Dermis blood vessel endothelial cell (primary cell): Measurements from ENCODE around the gene XKR7. TPM values are rescaled to one million over a fixed set of nuclear protein-coding genes. Genes with fewer than 3 reads are reported as not detected.
"Not testable (repeated sequence)": the region's sequence is repeated elsewhere in the genome, so short reads cannot be mapped to it uniquely, and the experiment has no call there.

ENCODE experiments used
- DNase-seq: peaks from one replicate; pipeline ENCODE4 v3.0.0; 2010
- total RNA-seq: library from RNA; depleted of rRNA; stranded (reverse); fragments of >200 nt; gene quantifications from 2 replicates; pipeline ENCODE4 v1.2.3, GENCODE V29; 2014

The XKR7 gene
- total RNA-seq, 1 donor from 2014 or later, result not detected

DNA sequence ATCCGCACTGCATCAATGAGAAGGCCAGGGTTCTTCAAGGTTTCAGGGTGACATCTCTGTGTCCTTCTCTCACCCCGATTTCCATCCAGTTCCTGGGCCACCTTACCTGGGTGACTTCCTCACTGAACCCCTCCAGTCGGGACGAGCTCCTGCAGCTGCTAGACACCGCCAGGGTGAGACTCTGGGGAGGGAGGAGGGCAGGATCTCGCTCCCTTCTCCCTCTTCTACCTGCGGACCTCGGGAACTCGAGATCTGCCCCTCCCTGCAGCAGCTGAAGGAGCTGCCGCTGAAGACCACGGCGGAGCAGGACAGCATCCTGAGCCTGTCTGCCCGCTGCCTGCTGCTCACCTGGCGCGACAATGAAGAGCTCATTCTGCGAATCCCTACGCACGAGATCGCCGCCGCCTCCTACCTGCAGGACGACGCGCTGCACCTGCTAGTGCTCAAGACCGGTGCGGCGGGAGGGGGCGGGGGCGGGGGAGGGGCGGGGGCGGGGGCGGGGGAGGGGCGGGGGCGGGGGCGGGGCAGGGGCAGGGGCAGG lies 49.8 kb downstream of the XKR7 start:
- DNase-seq, result peak; percentile 19

DNA sequence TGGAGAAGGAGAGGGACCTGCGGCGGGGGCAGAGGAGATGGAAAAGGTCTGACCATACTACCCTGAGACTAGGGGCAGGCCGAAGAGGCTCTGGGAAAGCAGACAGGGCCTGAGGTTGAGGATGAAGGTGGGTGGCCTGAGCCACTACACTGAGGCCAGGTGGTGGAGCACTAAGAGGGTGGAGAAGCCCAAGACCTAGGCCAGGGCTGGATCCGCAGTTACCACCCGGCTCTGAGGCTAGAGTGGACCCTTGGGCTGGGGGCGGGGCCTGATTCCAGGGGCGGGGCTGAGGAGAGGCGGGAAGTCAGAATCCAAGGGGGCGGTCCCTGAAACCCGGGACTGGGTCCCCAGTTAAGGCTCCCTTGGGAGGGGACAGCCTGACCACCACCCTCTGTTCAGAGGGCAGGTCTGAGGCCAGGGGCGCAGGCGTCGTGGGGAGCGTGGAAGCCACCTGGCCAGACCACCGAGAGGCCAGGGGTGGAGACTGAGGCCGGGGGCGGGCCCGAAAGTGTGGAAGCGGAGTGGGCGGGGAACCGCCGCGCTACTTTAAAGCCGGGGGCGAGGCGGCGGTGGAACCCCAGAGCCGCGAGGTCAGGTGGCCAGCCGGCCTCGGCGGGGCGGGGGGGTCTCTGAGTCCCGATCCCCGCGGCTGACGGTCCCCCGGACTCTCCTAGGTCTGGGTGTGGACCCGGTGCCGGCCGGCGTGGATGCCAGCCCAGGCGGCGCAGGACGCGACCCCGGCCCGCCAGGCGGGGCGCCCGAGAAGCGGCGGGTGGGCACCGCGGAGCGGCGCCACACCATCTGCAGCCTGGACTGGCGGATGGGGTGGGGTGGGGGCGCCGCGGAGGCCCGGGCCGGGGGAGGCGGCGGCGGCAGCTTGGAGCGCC lies 50.6 kb downstream of the XKR7 start:
- DNase-seq, result peak; percentile 53

DNA sequence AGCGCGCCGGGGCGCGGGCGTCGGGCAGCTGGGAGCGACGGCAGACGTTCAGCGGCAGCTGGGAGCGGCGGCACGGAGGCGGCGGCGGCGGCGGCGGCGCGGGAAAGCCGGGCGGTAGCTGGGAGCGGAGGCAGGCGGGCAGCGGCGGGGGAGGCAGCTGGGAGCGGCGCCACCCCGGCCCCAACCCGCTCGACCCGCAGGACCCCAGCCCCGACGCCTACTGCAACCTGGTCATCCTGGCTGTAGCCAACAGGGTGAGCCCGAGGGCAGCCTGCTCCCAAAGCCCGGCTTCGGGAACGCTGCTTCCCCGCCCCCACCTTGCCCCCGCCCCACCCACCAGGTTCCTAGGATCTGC lies 51.2 kb downstream of the XKR7 start:
- DNase-seq, result peak; percentile 44

DNA sequence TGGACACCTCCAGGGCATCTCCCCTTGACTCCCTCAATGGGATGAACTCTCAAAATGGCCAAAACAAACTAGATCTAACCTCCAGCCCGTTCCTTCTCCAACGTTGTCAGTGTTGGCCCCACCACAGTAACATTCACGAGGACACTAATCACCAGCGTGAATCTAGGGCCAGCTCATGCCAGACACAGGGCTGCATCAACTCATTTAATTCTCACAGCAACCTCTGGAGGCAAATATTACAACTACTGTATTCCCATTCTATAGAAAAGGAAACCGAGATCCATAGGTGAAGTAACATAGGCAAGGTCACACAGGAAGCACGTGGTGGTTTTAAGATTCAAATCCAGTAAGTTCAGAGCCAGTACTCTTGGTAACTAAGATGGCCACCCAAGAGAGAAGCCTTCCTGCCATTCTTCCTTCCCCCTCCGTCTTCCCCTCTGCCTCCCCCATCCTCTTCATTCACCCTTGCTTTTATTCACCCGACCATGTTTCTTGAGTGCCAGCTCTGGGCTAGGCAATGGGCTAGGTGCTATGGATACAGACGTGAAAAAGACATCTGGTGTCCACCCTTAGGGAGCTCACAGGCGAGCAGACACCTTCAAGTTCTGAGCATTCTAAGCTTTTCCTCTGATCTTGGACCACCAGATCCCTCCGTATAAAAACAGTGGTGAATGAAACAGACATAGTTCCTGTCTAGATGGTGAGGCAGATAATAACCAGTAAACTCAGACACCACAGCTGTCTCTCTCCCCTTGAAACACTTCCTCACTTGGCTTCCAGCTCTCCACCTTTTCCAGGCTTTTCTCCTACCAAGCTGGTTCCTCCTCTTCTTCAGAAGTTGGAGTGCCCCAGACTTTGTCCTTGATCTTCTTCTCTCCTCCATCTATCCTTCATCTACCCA lies 51.9 kb downstream of the XKR7 start:
- no peak for DNase-seq

DNA sequence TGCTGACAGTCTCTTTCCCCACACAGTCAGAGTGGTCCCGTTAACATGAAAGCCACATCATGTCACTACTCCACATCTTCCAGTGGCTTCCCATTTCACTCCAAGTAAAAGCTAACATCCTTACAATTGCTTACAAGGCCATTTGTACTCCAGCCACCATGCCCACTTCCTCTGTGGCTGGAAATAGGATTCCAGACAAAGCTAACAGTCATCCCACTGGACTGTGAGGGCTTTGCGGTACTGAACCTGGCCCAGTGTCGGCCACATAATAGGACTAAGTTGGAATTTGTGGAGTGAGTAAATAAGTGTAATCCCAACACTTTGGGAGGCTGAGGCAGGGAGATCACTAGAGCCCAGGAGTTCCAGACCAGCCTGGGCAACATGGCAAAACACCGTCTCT lies 53.1 kb downstream of the XKR7 start:
- no peak for DNase-seq

DNA sequence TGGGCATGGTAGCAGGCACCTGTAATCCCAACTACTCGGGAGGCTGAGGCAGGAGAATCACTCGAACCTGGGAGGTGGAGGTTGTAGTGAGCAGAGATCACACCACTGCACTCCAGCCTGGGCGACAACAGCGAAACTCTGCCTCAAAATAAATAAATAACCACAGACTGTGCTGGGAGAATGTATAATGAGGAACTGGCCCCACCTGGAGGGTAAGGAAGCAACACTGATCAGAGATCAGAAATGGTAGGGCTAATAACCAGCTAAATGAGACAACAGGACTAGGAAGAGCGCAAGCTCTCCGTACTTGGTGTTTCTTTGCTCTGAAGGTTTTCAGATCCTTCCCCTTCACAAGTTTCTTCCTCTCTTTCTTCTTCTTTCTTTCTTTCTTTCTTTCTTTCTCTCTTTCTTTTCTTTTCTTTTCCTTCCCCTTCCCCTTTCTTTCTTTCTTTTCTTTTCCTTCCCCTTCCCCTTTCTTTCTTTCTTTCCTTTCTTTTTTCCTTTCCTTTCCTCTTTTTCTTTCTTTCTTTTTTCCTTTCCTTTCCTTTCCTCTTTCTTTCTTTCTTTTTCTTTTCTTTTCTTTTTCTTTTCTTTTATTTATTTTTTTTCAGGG lies 56.8 kb downstream of the XKR7 start:
- DNase-seq, result no peak

DNA sequence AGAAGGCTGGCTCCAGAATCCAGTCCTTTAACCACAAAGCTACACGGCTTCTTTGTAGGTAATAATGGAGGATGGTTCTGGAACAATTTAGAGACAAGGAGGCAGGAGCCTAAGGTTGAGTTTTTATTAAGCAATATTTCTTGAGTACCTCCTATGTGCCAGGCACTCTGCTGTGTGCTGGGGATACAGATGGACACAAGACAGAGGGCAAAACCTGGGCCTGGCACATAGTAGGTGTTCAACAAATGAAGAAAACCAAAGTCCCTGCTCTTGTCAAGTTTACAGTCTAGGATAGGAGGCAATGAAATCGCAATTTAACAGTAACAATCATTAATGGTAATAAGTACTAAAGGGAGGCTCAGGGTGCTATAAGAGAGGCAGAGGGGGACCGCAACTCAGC lies 59.7 kb downstream of the XKR7 start:
- DNase-seq, result no peak

DNA sequence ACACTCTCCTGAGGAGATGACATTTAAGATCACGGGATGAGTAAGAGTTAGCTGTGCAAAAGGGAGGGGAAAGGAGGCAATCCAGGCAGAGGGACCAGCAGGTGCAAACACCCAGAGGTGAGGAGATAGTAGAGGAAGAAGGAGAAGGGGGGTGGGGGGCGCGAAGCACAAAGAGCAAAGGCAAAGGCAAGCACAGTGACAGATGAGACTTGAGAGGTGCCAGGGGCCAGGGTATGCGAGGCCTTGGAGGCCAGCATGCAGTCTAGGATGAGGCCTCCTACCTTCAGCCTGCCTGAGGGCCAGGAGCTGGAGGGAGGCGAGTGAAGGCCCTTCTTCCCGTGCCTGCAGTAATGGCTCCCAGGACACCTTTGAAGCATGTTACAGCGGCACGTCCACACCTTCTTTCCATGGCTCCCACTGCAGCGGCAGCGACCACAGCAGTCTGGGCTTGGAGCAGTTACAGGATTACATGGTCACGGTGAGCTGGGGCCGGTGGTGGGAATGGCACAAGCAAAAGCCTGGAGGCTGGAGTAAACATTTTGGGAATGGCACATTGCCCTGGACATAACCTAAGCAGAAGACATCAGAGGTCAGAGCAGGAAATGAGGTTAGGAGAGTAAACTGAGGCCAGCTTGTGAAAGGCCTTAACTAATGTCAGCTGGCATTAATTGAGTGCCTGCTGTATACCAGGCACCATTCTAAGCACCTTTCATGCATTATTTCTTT lies 60.9 kb downstream of the XKR7 start:
- DNase-seq, result peak; percentile 24

DNA sequence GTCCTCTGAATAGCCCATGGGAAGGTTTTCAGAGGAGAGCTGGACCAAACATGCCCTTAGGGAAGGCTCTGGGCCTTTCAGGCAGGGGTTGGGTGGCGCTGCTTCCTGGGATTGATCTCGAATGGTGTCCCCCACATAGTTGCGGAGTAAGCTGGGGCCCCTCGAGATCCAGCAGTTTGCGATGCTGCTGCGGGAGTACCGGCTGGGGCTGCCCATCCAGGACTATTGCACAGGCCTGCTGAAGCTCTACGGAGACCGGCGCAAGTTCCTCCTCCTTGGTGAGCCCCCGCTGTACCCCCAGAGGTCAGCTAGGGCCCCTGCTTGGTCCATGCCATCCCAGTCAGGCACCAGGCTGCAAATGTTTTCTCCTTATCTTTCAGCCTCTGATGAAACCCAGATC lies 61.6 kb downstream of the XKR7 start:
- DNase-seq, result no peak

DNA sequence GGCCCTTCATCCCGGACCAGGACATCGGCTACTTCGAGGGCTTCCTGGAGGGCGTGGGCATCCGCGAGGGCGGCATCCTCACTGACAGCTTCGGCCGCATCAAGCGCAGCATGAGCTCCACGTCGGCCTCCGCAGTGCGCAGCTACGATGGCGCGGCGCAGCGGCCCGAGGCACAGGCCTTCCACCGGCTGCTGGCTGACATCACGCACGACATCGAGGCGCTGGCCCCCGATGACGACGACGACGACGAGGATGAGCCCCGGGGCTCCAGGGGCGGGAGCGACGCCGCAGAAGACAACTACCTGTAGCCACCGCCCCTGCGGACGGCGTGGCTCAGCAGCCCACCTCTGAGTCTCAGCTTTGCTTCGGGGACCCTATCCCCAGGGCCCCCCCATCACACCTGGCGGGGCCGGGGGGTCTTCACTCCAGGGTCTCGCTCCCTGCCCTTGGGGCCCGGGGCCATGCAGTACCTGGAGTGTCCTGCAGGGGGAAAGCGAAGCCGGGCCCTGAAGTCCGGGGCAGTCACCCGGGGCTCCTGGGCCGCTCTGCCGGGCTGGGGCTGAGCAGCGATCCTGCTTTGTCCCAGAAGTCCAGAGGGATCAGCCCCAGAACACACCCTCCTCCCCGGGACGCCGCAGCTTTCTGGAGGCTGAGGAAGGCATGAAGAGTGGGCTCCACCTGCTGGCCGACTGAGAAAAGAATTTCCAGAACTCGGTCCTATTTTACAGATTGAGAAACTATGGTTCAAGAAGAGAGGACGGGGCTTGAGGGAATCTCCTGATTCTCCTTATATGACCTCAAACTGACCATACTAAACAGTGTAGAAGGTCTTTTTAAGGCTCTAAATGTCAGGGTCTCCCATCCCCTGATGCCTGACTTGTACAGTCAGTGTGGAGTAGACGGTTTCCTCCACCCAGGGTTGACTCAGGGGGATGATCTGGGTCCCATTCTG lies 63.3 kb downstream of the XKR7 start:
- DNase-seq, result peak; percentile 88

DNA sequence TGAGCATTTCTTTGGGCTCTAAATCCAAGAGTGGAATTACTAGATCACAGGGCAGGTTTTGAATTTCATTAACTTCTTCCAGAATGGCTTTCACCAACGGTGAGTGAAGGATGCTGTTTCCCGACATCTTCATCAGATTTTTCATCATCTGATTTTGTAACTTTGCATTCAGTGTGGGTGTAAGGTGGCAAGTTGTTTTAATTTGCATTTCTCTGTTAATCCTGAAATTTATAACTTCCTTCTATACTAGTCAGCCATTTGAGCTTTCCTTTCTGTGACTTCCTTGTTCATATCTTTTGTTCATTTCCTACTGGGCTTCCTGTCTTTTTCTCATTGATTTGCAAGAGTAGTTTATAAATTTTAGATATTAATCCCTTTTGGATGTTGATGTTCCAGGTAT lies 65.4 kb downstream of the XKR7 start:
- no peak for DNase-seq

DNA sequence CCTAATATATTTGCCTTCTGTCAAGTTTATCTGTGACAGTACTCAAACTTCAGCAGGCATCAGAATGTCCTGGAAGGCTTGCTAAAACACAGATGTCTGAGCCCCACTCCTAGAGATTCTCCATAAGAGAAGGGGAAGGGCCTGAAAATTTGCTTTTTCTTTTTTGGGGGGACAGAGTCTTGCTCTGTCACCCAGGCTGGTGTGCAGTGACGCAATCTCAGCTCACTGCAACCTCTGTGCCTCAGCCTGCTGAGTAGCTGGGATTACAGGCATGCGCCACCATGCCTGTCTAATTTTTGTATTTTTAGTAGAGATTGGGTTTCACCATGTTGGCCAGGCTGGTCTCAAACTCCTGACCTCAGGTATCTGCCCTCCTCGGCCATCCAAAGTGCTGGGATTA lies 65.8 kb downstream of the XKR7 start:
- not testable (repeated sequence) for DNase-seq

DNA sequence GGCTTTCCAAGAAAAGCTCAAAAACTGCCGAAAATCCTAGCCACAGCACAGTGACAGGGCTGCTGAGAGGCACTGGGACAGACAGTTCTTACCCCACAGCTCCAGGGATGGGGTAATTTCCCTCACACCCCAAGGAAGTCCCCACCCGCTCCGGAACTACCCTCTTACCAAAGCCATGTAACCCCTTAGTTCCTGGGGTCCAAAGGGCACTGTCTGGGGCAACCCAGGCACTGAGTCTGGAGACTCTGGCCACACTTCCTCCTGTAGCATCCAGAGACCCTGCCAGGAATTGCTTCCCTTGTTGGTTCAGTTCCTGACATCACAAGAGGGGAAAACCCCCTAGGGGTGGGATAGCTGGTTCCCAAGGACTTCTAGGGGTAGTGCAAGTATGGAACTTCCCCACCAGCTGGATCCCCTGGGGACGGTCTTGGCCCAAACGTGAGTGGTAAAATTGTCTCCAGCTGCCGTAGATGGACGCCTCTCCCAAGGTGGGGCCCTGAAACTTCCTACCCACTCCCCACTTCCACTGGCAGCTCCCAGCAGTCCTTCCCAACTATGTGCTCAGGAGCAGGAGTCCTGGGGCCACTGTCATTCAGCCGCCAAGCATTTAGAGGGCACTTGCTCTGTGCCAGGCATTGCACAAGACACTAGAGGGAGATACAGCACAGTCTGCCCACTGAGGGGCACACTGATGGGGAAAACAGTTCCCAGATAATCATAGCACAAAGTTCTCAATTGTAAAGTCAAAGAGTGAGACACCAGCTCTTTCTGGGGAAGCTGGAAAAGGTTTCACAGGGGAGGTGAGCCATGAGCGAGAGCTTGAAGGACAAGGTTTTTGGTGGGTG lies 66.9 kb downstream of the XKR7 start:
- peak; percentile 25 for DNase-seq

DNA sequence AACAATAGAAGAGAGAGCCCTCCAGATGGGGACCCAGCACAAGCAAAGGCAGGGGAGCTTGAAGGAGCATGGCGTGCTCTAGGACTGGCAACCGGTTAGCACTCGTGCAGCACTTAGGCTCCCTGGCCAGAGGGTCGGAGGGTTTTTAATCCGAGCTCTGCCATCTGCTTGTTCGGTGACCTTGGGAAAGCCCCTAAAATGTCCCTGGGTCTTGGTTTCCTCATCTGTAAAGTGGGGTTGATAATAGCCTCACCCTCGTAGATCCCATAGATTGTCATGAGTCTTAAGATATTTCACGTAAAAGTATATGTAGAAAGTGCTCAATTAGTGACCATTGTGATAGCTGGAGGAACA lies 67.5 kb downstream of the XKR7 start:
- no peak for DNase-seq

DNA sequence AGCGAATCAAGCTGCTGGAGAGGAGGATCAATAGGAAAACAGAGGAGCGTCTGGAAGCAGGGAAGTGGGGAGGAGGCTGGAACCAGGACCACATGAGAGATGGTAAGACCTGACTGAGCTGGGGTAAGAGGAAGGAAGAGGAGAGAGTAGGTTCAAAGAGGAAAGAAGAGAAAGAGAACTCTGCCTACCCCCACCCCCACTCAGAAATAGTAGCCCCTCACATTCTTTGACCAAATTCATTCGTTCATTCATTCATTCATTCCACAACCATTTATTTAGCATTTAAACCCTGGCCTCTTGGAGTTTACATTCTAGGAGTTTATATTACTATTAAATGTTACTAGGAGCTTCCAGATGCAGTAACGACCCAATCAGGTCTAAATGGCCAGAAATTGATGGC lies 68.3 kb downstream of the XKR7 start:
- DNase-seq, result no peak

DNA sequence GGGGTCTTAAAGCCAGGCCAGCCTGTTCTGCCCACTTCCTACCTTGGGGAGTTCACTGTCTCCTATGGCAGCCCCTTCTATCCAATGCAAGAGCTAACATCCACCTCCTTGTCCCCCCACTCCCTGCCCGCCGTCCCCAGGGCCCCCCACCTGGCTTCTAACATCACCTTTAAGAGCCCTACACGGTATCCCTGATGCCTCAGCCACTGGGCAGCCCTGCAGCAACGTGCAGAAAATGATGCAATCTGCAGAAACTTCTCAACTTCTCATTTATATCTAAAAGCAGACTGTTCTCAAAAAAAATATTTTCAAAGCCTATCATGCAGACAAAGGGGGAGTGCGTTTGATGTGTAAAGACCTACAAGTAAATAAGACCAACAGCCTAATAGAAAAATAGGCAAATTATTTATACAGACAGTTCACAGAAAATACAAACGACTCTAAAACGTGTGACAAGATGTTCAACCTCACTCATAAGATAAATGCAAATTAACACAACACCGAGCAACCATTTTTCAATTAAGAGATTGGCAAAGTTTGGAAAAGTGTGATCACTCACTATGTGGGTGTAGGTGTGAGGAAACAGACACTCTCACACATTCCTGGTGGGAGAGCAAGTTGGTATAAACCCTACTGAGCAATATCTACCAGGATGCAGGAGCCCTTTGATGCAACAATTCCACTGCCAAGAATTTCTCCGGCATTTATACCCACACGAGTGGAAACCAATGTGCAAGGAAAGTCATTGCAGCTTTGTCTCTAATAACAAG lies 69.0 kb downstream of the XKR7 start:
- no peak for DNase-seq

DNA sequence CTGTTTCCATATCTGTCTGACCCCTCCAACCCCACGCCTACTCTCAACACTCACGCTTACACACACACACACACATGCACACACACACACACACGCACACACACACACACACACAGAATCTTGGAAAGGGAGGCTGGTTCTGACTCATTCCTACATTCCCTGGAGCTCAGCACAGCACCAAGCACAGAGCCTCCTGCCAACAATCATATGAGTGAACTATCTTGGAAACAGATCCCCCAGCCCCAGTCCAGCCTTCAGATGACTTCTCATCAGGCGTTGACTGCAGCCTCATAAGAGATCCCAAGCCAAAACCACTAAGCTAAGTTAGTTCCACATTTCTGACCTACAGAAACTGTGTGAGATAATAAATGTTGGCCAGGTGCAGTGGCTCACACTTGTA lies 70.0 kb downstream of the XKR7 start:
- DNase-seq, result no peak

DNA sequence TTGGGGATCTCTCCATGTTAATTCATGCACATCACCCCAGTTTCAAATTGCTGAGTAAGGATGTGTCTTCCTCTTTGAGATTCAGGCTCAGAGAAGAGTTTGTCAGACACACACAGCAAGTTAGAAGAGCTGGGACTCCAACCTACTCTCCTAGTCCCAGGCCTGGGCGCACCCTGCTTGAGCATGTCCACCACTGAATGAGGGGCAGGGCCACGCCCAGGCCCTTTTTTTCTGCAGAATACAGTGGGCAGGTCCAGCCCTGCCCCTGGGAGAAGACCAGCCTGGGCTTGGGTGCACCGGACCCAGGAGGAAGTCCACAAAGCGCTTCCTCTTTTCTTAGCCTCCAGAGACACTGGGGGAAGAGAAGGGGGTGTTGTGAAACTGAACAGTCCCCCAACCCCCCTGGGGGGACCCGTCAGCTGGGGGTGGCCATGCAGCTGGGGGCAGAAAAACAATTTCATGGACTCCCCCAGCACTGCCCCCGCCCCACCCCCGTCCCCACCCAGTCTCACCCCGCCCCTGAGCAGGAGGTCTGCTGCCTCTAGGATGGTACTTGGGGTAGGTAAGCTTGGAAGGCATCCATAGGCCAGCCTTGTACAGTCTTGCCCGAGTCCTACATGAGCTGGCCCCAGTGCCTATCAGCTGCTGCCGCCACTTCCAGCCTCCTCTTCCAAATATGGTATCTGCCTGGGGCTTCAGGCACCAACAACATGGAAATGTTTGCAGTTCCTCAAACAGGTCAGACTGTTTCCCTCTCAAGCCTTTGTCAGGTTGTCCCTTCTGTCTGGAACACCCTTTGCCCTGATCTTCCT lies 72.4 kb downstream of the XKR7 start:
- DNase-seq, result no peak

DNA sequence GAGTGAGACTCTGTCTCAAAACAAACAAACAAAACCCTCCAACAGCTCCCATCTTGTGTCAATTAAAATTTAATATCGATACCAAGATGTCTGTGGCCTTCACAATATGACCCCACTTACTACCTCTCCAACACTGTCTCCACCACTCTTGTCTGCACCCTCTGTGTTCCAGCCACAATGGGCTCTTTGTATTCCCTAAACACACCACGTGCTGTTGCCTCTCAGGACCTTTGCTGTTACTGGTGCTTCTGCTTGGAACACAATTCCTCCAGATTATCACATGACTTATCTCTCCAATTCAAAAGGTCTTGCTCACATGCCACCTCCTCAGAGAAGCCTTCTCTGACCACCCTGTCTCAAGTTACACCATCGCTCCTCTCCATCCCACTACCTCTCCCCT lies 78.0 kb downstream of the XKR7 start:
- no peak for DNase-seq
